Fibroblast of villous mesenchyme (primary cell): ENCODE results near the gene BATF2. TPM values are rescaled to one million over a fixed set of nuclear protein-coding genes. Genes with fewer than 3 reads are reported as not detected.

Experiments used
- DNase-seq: peaks from one replicate; pipeline ENCODE4 v3.0.0-alpha.2; 2010; ENCODE audit warnings: low read depth
- H3K4me3 ChIP-seq: 2 replicates; pipeline ENCODE4 v1.5.1; 2011; ENCODE audit warnings: low read depth, mild to moderate bottlenecking, low read length
- total RNA-seq: library from RNA; depleted of rRNA; stranded (reverse); fragments of >200 nt; gene quantifications from 2 replicates; pipeline ENCODE4 v1.2.3, GENCODE V29; 2012
- TF ChIP-seq, protein P1 (sequence below): IDR thresholded peaks from 2 replicates; pipeline ENCODE4 v1.5.1; 2012; ENCODE audit warnings: low read depth, mild to moderate bottlenecking, low read length; ENCODE audit not compliant: insufficient read depth

Gene BATF2
- total RNA-seq, 1 donor: 0.86 TPM

GRCh38 chr11:64970731-64971151, 26.0 kb downstream of the BATF2 start:
- no peak overlapping the region for H3K4me3 ChIP-seq
- no peak for DNase-seq
- TF ChIP-seq, protein P1, sequence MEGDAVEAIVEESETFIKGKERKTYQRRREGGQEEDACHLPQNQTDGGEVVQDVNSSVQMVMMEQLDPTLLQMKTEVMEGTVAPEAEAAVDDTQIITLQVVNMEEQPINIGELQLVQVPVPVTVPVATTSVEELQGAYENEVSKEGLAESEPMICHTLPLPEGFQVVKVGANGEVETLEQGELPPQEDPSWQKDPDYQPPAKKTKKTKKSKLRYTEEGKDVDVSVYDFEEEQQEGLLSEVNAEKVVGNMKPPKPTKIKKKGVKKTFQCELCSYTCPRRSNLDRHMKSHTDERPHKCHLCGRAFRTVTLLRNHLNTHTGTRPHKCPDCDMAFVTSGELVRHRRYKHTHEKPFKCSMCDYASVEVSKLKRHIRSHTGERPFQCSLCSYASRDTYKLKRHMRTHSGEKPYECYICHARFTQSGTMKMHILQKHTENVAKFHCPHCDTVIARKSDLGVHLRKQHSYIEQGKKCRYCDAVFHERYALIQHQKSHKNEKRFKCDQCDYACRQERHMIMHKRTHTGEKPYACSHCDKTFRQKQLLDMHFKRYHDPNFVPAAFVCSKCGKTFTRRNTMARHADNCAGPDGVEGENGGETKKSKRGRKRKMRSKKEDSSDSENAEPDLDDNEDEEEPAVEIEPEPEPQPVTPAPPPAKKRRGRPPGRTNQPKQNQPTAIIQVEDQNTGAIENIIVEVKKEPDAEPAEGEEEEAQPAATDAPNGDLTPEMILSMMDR: no peak

DNA sequence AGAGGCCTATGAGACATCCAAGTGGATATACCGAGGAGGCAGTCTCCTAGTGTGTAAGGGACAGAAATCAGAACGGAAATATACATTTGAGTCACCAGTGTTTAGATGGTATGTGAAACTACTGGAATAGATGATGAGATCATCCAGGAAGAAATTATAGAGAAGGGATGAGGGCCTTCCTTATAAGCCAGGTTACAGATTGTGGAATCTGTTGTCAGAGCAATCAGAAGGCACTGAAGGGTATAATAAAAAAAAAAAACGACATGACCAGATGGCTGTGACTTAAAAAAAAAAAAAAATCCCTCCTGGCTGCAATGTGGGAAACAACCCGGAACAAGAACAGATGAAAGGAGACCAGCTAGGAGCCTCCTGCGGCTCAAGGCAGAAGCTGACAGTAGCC, 27.6 kb downstream of the BATF2 start:
- TF ChIP-seq, protein P1: no peak
- DNase-seq: peak; percentile 8
- no peak overlapping the region for H3K4me3 ChIP-seq

GRCh38 chr11:64967375-64967774, 29.4 kb downstream of the BATF2 start:
- TF ChIP-seq, protein P1: no peak
- no peak overlapping the region for H3K4me3 ChIP-seq
- no peak for DNase-seq

DNA sequence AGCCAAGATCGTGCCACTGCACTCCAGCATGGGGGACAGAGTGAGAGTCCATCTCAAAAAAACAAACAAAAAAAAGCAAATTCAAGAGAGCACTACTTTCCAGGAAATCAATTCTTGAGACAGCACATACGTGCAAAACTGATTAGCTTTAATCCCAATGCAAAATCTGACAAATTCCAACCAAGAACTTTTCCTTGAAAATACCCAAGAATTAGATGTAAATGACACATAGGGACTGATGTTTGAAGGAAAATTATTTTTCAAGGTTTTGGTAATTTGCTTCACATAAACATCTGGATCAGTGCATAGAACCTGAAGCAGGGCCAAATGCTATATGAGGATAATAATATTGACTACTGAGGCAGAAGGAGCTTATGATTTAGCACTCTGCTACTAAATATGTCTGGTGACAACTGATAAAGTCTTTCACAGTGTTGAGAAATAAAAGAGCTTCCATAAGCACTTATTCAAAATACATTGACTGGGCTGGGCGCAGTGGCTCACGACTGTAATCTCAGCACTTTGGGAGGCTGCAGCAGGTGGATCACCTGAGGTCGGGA, 33.6 kb downstream of the BATF2 start:
- TF ChIP-seq, protein P1: no peak
- DNase-seq: no peak
- H3K4me3 ChIP-seq: no peak overlapping the region

GRCh38 chr11:64960719-64961118, 36.1 kb downstream of the BATF2 start:
- TF ChIP-seq, protein P1: no peak
- DNase-seq: peak; percentile 3
- no peak overlapping the region for H3K4me3 ChIP-seq

GRCh38 chr11:64959498-64959897, 37.3 kb downstream of the BATF2 start:
- no peak overlapping the region for H3K4me3 ChIP-seq
- TF ChIP-seq, protein P1: no peak
- no peak for DNase-seq

GRCh38 chr11:64954201-64954600, 42.6 kb downstream of the BATF2 start:
- TF ChIP-seq, protein P1: no peak
- DNase-seq: no peak
- no peak overlapping the region for H3K4me3 ChIP-seq
